ENCODE data around the gene DNM2. TPM values are rescaled to one million over a fixed set of nuclear protein-coding genes. Genes with fewer than 3 reads are reported as not detected.

The DNM2 gene
- total and polyA plus RNA-seq, 2 of the 13 experiments (the other 11 are each of a cell fraction or from before 2014, with no cell fraction given), result 41.7 to 59.8 TPM

- TF ChIP-seq, protein P1, sequence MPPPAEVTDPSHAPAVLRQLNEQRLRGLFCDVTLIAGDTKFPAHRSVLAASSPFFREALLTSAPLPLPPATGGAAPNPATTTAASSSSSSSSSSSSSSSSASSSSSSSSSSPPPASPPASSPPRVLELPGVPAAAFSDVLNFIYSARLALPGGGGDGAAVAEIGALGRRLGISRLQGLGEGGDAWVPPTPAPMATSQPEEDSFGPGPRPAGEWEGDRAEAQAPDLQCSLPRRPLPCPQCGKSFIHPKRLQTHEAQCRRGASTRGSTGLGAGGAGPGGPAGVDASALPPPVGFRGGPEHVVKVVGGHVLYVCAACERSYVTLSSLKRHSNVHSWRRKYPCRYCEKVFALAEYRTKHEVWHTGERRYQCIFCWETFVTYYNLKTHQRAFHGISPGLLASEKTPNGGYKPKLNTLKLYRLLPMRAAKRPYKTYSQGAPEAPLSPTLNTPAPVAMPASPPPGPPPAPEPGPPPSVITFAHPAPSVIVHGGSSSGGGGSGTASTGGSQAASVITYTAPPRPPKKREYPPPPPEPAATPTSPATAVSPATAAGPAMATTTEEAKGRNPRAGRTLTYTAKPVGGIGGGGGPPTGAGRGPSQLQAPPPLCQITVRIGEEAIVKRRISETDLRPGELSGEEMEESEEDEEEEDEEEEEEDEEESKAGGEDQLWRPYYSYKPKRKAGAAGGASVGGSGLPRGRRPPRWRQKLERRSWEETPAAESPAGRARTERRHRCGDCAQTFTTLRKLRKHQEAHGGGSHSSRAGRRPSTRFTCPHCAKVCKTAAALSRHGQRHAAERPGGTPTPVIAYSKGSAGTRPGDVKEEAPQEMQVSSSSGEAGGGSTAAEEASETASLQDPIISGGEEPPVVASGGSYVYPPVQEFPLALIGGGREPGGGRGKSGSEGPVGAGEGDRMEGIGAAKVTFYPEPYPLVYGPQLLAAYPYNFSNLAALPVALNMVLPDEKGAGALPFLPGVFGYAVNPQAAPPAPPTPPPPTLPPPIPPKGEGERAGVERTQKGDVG (CRISPR knock-in tag; IDR thresholded peaks at IDR 0.05; ENCODE audit: borderline replicate concordance), result no peak
- TF ChIP-seq ZNF224 (CRISPR knock-in tag; IDR thresholded peaks at IDR 0.05) (no peak), SRSF9 (IDR thresholded peaks at IDR 0.05; ENCODE audit: borderline replicate concordance, insufficient read depth, low read depth, low read length, poor library complexity, severe bottlenecking) (no peak), DR1 (CRISPR knock-in tag; IDR thresholded peaks at IDR 0.05) (no peak), NFE2L2 (IDR thresholded peaks at IDR 0.05; ENCODE audit: low read length) (peak; percentile 56; the same call in 1 of the 2 replicates), ZNF782 (CRISPR knock-in tag; IDR thresholded peaks at IDR 0.05; ENCODE audit: borderline replicate concordance) (0 out of 2 replicates have a peak, but pooled peaks have one; percentile 10), NFRKB (IDR thresholded peaks at IDR 0.05) (no peak), KAT7 (CRISPR knock-in tag; IDR thresholded peaks at IDR 0.05; ENCODE audit: borderline replicate concordance) (peak; percentile 51; the same call in 1 of the 2 replicates), ZNF616 (CRISPR knock-in tag; IDR thresholded peaks at IDR 0.05; ENCODE audit: low read depth) (no peak), ZNF841 (CRISPR knock-in tag; IDR thresholded peaks at IDR 0.05; ENCODE audit: borderline replicate concordance) (no peak), CENPT (CRISPR knock-in tag; IDR thresholded peaks at IDR 0.05; ENCODE audit: low read depth) (no peak), ATM (IDR thresholded peaks at IDR 0.05; ENCODE audit: borderline replicate concordance) (no peak)
- TF ChIP-seq, protein P2, sequence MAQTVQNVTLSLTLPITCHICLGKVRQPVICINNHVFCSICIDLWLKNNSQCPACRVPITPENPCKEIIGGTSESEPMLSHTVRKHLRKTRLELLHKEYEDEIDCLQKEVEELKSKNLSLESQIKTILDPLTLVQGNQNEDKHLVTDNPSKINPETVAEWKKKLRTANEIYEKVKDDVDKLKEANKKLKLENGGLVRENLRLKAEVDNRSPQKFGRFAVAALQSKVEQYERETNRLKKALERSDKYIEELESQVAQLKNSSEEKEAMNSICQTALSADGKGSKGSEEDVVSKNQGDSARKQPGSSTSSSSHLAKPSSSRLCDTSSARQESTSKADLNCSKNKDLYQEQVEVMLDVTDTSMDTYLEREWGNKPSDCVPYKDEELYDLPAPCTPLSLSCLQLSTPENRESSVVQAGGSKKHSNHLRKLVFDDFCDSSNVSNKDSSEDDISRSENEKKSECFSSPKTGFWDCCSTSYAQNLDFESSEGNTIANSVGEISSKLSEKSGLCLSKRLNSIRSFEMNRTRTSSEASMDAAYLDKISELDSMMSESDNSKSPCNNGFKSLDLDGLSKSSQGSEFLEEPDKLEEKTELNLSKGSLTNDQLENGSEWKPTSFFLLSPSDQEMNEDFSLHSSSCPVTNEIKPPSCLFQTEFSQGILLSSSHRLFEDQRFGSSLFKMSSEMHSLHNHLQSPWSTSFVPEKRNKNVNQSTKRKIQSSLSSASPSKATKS (CRISPR knock-in tag; IDR thresholded peaks at IDR 0.05), result no peak
- TF ChIP-seq, protein P3, sequence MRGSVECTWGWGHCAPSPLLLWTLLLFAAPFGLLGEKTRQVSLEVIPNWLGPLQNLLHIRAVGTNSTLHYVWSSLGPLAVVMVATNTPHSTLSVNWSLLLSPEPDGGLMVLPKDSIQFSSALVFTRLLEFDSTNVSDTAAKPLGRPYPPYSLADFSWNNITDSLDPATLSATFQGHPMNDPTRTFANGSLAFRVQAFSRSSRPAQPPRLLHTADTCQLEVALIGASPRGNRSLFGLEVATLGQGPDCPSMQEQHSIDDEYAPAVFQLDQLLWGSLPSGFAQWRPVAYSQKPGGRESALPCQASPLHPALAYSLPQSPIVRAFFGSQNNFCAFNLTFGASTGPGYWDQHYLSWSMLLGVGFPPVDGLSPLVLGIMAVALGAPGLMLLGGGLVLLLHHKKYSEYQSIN (CRISPR knock-in tag; IDR thresholded peaks at IDR 0.05; ENCODE audit: borderline replicate concordance), result no peak
- TF ChIP-seq, protein P4, sequence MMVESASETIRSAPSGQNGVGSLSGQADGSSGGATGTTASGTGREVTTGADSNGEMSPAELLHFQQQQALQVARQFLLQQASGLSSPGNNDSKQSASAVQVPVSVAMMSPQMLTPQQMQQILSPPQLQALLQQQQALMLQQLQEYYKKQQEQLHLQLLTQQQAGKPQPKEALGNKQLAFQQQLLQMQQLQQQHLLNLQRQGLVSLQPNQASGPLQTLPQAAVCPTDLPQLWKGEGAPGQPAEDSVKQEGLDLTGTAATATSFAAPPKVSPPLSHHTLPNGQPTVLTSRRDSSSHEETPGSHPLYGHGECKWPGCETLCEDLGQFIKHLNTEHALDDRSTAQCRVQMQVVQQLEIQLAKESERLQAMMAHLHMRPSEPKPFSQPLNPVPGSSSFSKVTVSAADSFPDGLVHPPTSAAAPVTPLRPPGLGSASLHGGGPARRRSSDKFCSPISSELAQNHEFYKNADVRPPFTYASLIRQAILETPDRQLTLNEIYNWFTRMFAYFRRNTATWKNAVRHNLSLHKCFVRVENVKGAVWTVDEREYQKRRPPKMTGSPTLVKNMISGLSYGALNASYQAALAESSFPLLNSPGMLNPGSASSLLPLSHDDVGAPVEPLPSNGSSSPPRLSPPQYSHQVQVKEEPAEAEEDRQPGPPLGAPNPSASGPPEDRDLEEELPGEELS (CRISPR knock-in tag; IDR thresholded peaks at IDR 0.05), result peak; percentile 87
- TF ChIP-seq, protein P5, sequence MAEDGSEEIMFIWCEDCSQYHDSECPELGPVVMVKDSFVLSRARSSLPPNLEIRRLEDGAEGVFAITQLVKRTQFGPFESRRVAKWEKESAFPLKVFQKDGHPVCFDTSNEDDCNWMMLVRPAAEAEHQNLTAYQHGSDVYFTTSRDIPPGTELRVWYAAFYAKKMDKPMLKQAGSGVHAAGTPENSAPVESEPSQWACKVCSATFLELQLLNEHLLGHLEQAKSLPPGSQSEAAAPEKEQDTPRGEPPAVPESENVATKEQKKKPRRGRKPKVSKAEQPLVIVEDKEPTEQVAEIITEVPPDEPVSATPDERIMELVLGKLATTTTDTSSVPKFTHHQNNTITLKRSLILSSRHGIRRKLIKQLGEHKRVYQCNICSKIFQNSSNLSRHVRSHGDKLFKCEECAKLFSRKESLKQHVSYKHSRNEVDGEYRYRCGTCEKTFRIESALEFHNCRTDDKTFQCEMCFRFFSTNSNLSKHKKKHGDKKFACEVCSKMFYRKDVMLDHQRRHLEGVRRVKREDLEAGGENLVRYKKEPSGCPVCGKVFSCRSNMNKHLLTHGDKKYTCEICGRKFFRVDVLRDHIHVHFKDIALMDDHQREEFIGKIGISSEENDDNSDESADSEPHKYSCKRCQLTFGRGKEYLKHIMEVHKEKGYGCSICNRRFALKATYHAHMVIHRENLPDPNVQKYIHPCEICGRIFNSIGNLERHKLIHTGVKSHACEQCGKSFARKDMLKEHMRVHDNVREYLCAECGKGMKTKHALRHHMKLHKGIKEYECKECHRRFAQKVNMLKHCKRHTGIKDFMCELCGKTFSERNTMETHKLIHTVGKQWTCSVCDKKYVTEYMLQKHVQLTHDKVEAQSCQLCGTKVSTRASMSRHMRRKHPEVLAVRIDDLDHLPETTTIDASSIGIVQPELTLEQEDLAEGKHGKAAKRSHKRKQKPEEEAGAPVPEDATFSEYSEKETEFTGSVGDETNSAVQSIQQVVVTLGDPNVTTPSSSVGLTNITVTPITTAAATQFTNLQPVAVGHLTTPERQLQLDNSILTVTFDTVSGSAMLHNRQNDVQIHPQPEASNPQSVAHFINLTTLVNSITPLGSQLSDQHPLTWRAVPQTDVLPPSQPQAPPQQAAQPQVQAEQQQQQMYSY (CRISPR knock-in tag; IDR thresholded peaks at IDR 0.05), result peak; percentile 43; the same call in 1 of the 2 replicates
These were observed 31.1 kb downstream of the DNM2 start (continued) for GRCh38 chr19:10748927-10749434.

Data from HepG2 (cell line).